H1 (cell line): ENCODE data around the gene MCL1. TPM values are rescaled to one million over a fixed set of nuclear protein-coding genes. Genes with fewer than 3 reads are reported as not detected.
A peak's percentile ranks its signal among the peaks of the same experiment; 100 is the strongest.

Experiments
- CTCF ChIA-PET: fragments of 300-600 bp; sonication (Branson Sonifier 250); formaldehyde crosslinking; loops from one replicate; lab custom pipeline; 2021; ENCODE audit not compliant: partially characterized antibody; lab: Charles Lee
- POLR2A ChIA-PET: fragments of 300-600 bp; sonication (Branson Sonifier 250); formaldehyde crosslinking; loops from one replicate; lab custom pipeline; 2021; ENCODE audit warnings: inconsistent platforms; ENCODE audit not compliant: partially characterized antibody; lab: Charles Lee
- DNase-seq, 2 experiments: peaks; one replicate each; pipeline versions ENCODE4 v3.0.0 to v3.0.0-alpha.2; 2010 to 2022; ENCODE audit warnings: low spot score in 2 of 2, low read depth in 1 of 2, mixed read lengths in 1 of 2
- FAIRE-seq: peaks from 2 replicates; lab custom pipeline; 2011; peaks lifted over from hg19 to GRCh38; lab: Jason Lieb, UNC
- H2AFZ ChIP-seq: 2 replicates; pipeline ENCODE4 v1.8.1; 2012; ENCODE audit warnings: low read length, inconsistent platforms
- H2AK5ac ChIP-seq: 2 replicates; pipeline ENCODE4 v1.6.1; 2013; ENCODE audit warnings: low read depth, low read length
- H2BK120ac ChIP-seq: replicated peaks from 2 replicates; pipeline ENCODE3; 2013; ENCODE audit warnings: low read depth, low read length, inconsistent platforms
- H2BK12ac ChIP-seq: 2 replicates; pipeline ENCODE4 v1.6.1; 2013; ENCODE audit warnings: low read depth, low read length
- H2BK15ac ChIP-seq: 2 replicates; pipeline ENCODE4 v1.6.1; 2013; ENCODE audit warnings: low read length
- H2BK20ac ChIP-seq: 2 replicates; pipeline ENCODE4 v1.6.1; 2013; ENCODE audit warnings: low read length
- H2BK5ac ChIP-seq: 2 replicates; pipeline ENCODE4 v1.6.1; 2013; ENCODE audit warnings: low read depth, low read length
- H3K14ac ChIP-seq: 2 replicates; pipeline ENCODE4 v1.6.1; 2013; ENCODE audit warnings: inconsistent platforms; ENCODE audit not compliant: insufficient read length
- H3K18ac ChIP-seq: 2 replicates; pipeline ENCODE4 v1.6.1; 2013; ENCODE audit warnings: low read length; ENCODE audit errors: extremely low read depth
- H3K23ac ChIP-seq: 2 replicates; pipeline ENCODE4 v1.6.1; 2013; ENCODE audit warnings: inconsistent platforms; ENCODE audit not compliant: insufficient read length
- H3K23me2 ChIP-seq: 2 replicates; pipeline ENCODE4 v1.6.1; 2013; ENCODE audit warnings: low read depth, low read length
- H3K27ac ChIP-seq: 2 replicates; pipeline ENCODE4 v1.6.1; 2011; ENCODE audit warnings: low read depth, low read length, inconsistent platforms
- H3K27me3 ChIP-seq, 4 experiments: replicated peaks in 1 of 4; 1 replicate in 1 of 4; 2 replicates in 3 of 4; pipeline versions ENCODE4 v1.6.1 to v1.8.1; 2011 to 2013; ENCODE audit warnings: low read length in 3 of 4, mild to moderate bottlenecking in 3 of 4, inconsistent platforms in 2 of 4, mixed read lengths in 2 of 4, moderate library complexity in 1 of 4; ENCODE audit not compliant: control insufficient read depth in 3 of 4, insufficient read depth in 3 of 4; ENCODE audit errors: extremely low read depth in 1 of 4
- H3K36me3 ChIP-seq, 4 experiments: 2 replicates each; pipeline versions ENCODE4 v1.6.1 to v1.8.1; 2011 to 2013; ENCODE audit warnings: mild to moderate bottlenecking in 4 of 4, low read length in 3 of 4, moderate library complexity in 2 of 4, control low read depth in 1 of 4, inconsistent platforms in 1 of 4; ENCODE audit not compliant: insufficient read depth in 4 of 4, control insufficient read depth in 2 of 4
- H3K4ac ChIP-seq: replicated peaks from 2 replicates; pipeline ENCODE3; 2013; ENCODE audit warnings: low read length, low read depth, mixed read lengths, inconsistent platforms; ENCODE audit not compliant: insufficient read length
- H3K4me1 ChIP-seq, 4 experiments: replicated peaks in 1 of 4; 1 replicate in 1 of 4; 2 replicates in 3 of 4; pipeline versions ENCODE4 v1.6.1 to v1.8.1; 2011 to 2013; ENCODE audit warnings: low read length in 3 of 4, inconsistent platforms in 2 of 4, mixed read lengths in 1 of 4; ENCODE audit not compliant: insufficient read depth in 4 of 4, control insufficient read depth in 3 of 4
- H3K4me2 ChIP-seq, 2 experiments: 2 replicates each; pipeline versions ENCODE4 v1.6.1 to v1.8.1; 2011 to 2013; ENCODE audit warnings: low read depth in 2 of 2, low read length in 2 of 2, control low read depth in 1 of 2, inconsistent platforms in 1 of 2, mild to moderate bottlenecking in 1 of 2; ENCODE audit not compliant: insufficient read depth in 1 of 2
- H3K4me3 ChIP-seq, 4 experiments: fragments of 200-600, 300-600 bp in 1 of 4; sonication (generic), shearing (Covaris generic), sonication (Bioruptor Twin) in 1 of 4; 2 replicates each; pipeline versions ENCODE4 v1.5.1 to v1.8.1; 2011 to 2016; ENCODE audit warnings: low read length in 4 of 4, low read depth in 3 of 4, control low read depth in 2 of 4, inconsistent platforms in 2 of 4, mild to moderate bottlenecking in 2 of 4, mixed read lengths in 1 of 4, moderate library complexity in 1 of 4; ENCODE audit not compliant: insufficient read depth in 2 of 4; ENCODE audit errors: extremely low read depth in 1 of 4
- H3K56ac ChIP-seq: replicated peaks from 2 replicates; pipeline ENCODE3; 2013; ENCODE audit warnings: low read depth, mild to moderate bottlenecking, mixed read lengths, low read length, inconsistent platforms; ENCODE audit not compliant: insufficient read length
- H3K79me1 ChIP-seq: 2 replicates; pipeline ENCODE4 v1.6.1; 2013; ENCODE audit warnings: low read depth, low read length, control low read depth
- H3K79me2 ChIP-seq, 2 experiments: 2 replicates each; pipeline versions ENCODE4 v1.6.1 to v1.8.1; 2012 to 2013; ENCODE audit warnings: low read length in 2 of 2, mild to moderate bottlenecking in 2 of 2, inconsistent platforms in 1 of 2; ENCODE audit not compliant: insufficient read depth in 2 of 2, control insufficient read depth in 1 of 2
- H3K9ac ChIP-seq, 4 experiments: replicated peaks in 1 of 4; 1 replicate in 1 of 4; 2 replicates in 3 of 4; pipeline versions ENCODE4 v1.6.1 to v1.8.1; 2011 to 2013; ENCODE audit warnings: low read depth in 3 of 4, low read length in 3 of 4, control low read depth in 2 of 4, mild to moderate bottlenecking in 2 of 4, moderate library complexity in 2 of 4, inconsistent platforms in 1 of 4; ENCODE audit errors: extremely low read depth in 1 of 4
- H3K9me3 ChIP-seq, 2 experiments: 2 replicates each; pipeline versions ENCODE4 v1.6.1 to v1.8.1; 2012 to 2013; ENCODE audit warnings: mild to moderate bottlenecking in 2 of 2, moderate library complexity in 2 of 2, control low read depth in 1 of 2, inconsistent platforms in 1 of 2, low read depth in 1 of 2, low read length in 1 of 2, mixed read lengths in 1 of 2; ENCODE audit not compliant: insufficient read depth in 2 of 2
- H4K20me1 ChIP-seq, 2 experiments: replicated peaks in 1 of 2; 2 replicates each; pipeline versions ENCODE3 to v1.8.1; 2011 to 2013; ENCODE audit warnings: inconsistent platforms in 2 of 2, low read length in 2 of 2, mild to moderate bottlenecking in 1 of 2; ENCODE audit not compliant: insufficient read depth in 2 of 2, control insufficient read depth in 1 of 2
- H4K5ac ChIP-seq: 2 replicates; pipeline ENCODE4 v1.6.1; 2013; ENCODE audit warnings: low read length, low read depth, mixed read lengths, inconsistent platforms; ENCODE audit not compliant: insufficient read length
- H4K8ac ChIP-seq: 2 replicates; pipeline ENCODE4 v1.8.0; 2013; ENCODE audit warnings: mild to moderate bottlenecking, moderate library complexity, low read length, inconsistent platforms; ENCODE audit not compliant: insufficient read depth; ENCODE audit errors: extremely low read depth
- H4K91ac ChIP-seq: replicated peaks from 2 replicates; pipeline ENCODE3; 2013; ENCODE audit warnings: low read length, mixed read lengths, inconsistent platforms; ENCODE audit not compliant: insufficient read length
- EP300 ChIP-seq, 2 experiments: IDR thresholded peaks; 1 replicate in 1 of 2; 2 replicates in 1 of 2; pipeline ENCODE4 v1.6.1; 2011 to 2012; ENCODE audit warnings: low read depth in 2 of 2, low read length in 2 of 2, mild to moderate bottlenecking in 2 of 2, borderline replicate concordance in 1 of 2, inconsistent platforms in 1 of 2, moderate library complexity in 1 of 2
- HDAC6 ChIP-seq: IDR thresholded peaks from one replicate; pipeline ENCODE4 v1.7.1; 2012; ENCODE audit warnings: low read depth, mild to moderate bottlenecking, inconsistent platforms, low read length, moderate library complexity
- POLR2A ChIP-seq, 2 experiments: IDR thresholded peaks; 1 replicate in 1 of 2; 2 replicates in 1 of 2; pipeline ENCODE4 v1.6.1; 2011; ENCODE audit warnings: low read depth in 2 of 2, low read length in 2 of 2, mild to moderate bottlenecking in 2 of 2; ENCODE audit errors: control extremely low read depth in 1 of 2
- POLR2AphosphoS5 ChIP-seq: IDR thresholded peaks from 2 replicates; pipeline ENCODE4 v1.6.1; 2011; ENCODE audit warnings: low read depth, low read length
- RFX5 ChIP-seq: IDR thresholded peaks from 2 replicates; pipeline ENCODE4 v1.6.1; 2011; ENCODE audit warnings: low read depth, low read length, improper control_type of control experiment, borderline replicate concordance
- SIN3A ChIP-seq, 2 experiments: IDR thresholded peaks in 1 of 2; conservative IDR thresholded peaks in 1 of 2; 2 replicates each; pipeline ENCODE4 v1.6.1; 2011 to 2012; ENCODE audit warnings: low read length in 2 of 2, improper control_type of control experiment in 1 of 2, low read depth in 1 of 2, mild to moderate bottlenecking in 1 of 2
- SIX5 ChIP-seq: IDR thresholded peaks from 2 replicates; pipeline ENCODE4 v1.6.1; 2011; ENCODE audit warnings: mild to moderate bottlenecking, low read depth, low read length
- TAF7 ChIP-seq: optimal IDR thresholded peaks from 2 replicates; pipeline ENCODE3; 2011; ENCODE audit warnings: low read depth, mild to moderate bottlenecking, inconsistent platforms, low read length, moderate library complexity, borderline replicate concordance
- TEAD4 ChIP-seq: IDR thresholded peaks from 2 replicates; pipeline ENCODE4 v1.6.1; 2012; ENCODE audit warnings: low read depth, low read length, inconsistent platforms, mixed read lengths
- WGBS, 2 experiments: shearing (Covaris generic) in 1 of 2; methylation state at CpG; one replicate each; pipeline versions ENCODE4 v1.1.6 to v1.1.7; 2013 to 2015; ENCODE audit warnings: low lambda C conversion rate in 2 of 2, mixed read lengths in 2 of 2, inconsistent platforms in 1 of 2, low coverage in 1 of 2, missing lambda C conversion rate in 1 of 2; ENCODE audit not compliant: insufficient replicate concordance in 2 of 2, insufficient coverage in 1 of 2, insufficient read length in 1 of 2; ENCODE audit errors: extremely low coverage in 1 of 2, missing lambda C conversion rate in 1 of 2; 5-methylcytosine and 5-hydroxymethylcytosine counted together
- polyA plus RNA-seq, 7 experiments: library from polyadenylated mRNA; depleted of rRNA in 3 of 7; stranded (reverse) in 5 of 7; unstranded in 2 of 7; fragments of >200 nt in 5 of 7; fragments of 200-250 nt in 2 of 7; gene quantifications; 1 replicate in 5 of 7; 2 replicates in 1 of 7; 4 replicates in 1 of 7; pipeline versions ENCODE4 v1.2.1 to v1.2.3, GENCODE V29; 2011 to 2013; ENCODE audit warnings: missing spikeins in 2 of 7, mixed read lengths in 2 of 7
- total RNA-seq: library from RNA; stranded (reverse); fragmentation: NEBNext Ultra II Directional; extraction: Animal tissue kit (Norgen Biotek cat#: 25700); gene quantifications from 2 replicates; pipeline ENCODE4 v1.2.1, GENCODE V29; 2021
- TF ChIP-seq, protein P1 (sequence below): IDR thresholded peaks from 2 replicates; pipeline ENCODE4 v1.6.1; 2012; ENCODE audit warnings: inconsistent platforms

The MCL1 gene
- total and polyA plus RNA-seq, 2 of the 8 experiments (the other 6 are each of a cell fraction or from before 2014, with no cell fraction given): 61.1 to 218 TPM

DNA sequence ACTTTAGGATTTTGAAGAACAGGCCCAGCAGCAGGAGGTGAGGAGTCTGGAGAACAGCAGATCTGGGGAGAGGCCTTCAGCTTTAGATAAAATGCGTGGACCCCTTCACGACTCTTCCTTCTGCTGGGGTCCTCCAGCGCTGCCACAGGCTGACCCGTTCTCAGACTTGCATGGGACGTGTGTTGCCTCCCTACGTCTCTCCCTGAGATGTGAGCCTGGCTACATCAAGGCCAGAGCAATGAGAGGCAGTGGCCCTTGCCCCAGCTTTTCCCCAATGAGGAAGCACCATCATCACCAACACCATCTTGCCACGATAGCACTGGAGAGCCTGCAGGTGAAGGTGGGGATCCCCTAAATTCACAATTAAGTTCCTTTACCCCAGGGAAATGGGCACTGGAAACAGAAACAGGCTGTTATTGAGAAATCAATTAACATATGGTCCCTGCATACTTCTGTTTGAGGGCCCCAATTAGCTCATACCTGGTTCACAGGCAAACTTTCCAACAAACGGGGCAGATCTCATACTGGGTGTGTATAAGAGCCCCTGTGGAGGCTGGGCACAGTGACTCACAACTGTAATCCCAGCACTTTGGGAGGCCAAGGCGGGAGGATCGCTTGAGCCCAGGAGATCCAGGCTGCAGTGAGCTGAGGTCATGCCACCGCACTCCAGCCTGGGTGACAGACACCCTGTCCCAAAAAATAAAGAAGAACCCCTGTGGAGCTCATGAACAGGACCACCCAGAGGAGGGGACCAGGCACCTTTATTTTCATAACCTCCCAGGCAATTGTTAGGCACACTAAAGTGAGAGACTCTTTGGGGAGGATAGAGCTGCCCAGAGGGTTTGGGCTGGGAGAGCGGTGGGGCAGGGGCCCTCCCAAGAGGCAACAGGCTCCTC, 42.3 kb downstream of the MCL1 start:
- Histone ChIP-seq H4K91ac (peak overlapping the region; percentile 34), H2BK15ac (no peak overlapping the region), H4K8ac (peak overlapping the region; percentile 60; the same call in 1 of the 2 replicates), H4K20me1 (no peaks in the 10 kb centered on the region), H3K79me1 (no peaks in the 10 kb centered on the region), H3K18ac (no peak overlapping the region; the same call in 1 of the 2 replicates), H3K23me2 (no peaks in the 10 kb centered on the region), H2AK5ac (no peak overlapping the region), H3K14ac (no peak overlapping the region), H3K9me3 (no peaks in the 10 kb centered on the region), H2AFZ (peak overlapping the region; percentile 16; the same call in 1 of the 2 replicates), H3K4me3 (no peak overlapping the region), H4K5ac (no peak overlapping the region), H3K4me1 (peaks cover 0 to 8% (median 3%) of the 10 kb centered on the region in 4 experiments; a peak in 6 of 7 replicates), H3K36me3 (no peaks in the 10 kb centered on the region), H3K4ac (no peak overlapping the region), H3K56ac (no peak overlapping the region), H3K27ac (no peak overlapping the region), H2BK5ac (peak overlapping the region; percentile 35; the same call in 1 of the 2 replicates), H2BK20ac (no peak overlapping the region), H3K79me2 (no peaks in the 10 kb centered on the region), H3K27me3 (no peaks in the 10 kb centered on the region), H3K23ac (no peak overlapping the region), H2BK120ac (no peak overlapping the region), H3K4me2 (no peak overlapping the region), H3K9ac (no peak overlapping the region), H2BK12ac (0 out of 2 replicates have a peak overlapping the region, but pooled peaks have one; percentile 30)
- TF ChIP-seq POLR2AphosphoS5 (no peak), EP300 (IDR thresholded peaks at IDR 0.05; ENCODE audit: borderline replicate concordance in 1 of 2, low read depth in 2 of 2, low read length in 2 of 2) (no peak), TAF7 (no peak), POLR2A (IDR thresholded peaks at IDR 0.05; ENCODE audit: control extremely low read depth in 1 of 2, low read depth in 2 of 2, low read length in 2 of 2) (no peak), TEAD4 (no peak), SIX5 (no peak), HDAC6 (no peak), SIN3A (conservative IDR thresholded peaks at IDR 0.05 in 1 of 2, IDR thresholded peaks at IDR 0.05 in 1 of 2; ENCODE audit: low read depth in 1 of 2, low read length in 2 of 2) (no peak), RFX5 (no peak)
- TF ChIP-seq, protein P1, sequence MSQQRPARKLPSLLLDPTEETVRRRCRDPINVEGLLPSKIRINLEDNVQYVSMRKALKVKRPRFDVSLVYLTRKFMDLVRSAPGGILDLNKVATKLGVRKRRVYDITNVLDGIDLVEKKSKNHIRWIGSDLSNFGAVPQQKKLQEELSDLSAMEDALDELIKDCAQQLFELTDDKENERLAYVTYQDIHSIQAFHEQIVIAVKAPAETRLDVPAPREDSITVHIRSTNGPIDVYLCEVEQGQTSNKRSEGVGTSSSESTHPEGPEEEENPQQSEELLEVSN: no peak
- CTCF ChIA-PET: interaction anchor here (1.1 to 14.2 kb wide), 12 partner anchors 8 to 271 kb away, joined by 3 to 253 read pairs (median 6); partner anchors contain the start of genes ADAMTSL4, CTSK, ECM1 and FALEC
- POLR2A ChIA-PET: interaction anchor here (0.9 to 6.7 kb wide), 9 partner anchors 13 to 275 kb away, joined by 3 to 39 read pairs (median 4); partner anchors contain the start of genes ADAMTSL4 and MCL1
- WGBS, 2 experiments: 90% methylated on average over 11 of the region's 12 CpGs; no CpG with 5 or more reads in 1 of the 2 experiments
- FAIRE-seq: no peak
- no peak for DNase-seq
